NOMO-1 treated with DMSO at 0.1 percent for 48 hours (cell line): Measurements from ENCODE around the gene DENND6A.

ENCODE experiments used
- DNase-seq: peaks from one replicate; lab custom pipeline; 2025; ENCODE audit not compliant: unreplicated experiment; lab: John Stamatoyannopoulos, UW

Gene DENND6A

DNA sequence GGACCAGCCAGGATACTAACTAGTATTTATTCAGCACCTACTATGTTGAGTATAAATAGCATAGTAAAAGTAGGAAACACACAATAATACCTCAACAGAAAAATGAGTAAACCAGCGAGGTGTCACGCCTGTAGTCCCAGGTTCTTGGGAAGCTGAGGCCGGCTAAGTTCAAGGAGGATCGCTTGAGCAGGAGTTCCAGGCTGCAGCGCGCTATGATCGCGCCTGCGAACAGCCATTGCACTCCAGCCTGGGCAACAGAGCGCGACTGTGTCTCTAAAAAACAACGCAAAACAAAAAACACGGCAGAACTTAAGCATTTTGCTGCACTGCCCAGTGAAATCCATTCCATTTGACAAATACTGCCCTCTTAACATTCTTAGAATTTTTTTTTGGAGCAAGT lies 1.3 kb upstream of the DENND6A start:
- no peak for DNase-seq

- peak; percentile 82 for DNase-seq
These were observed 813 bp downstream of the DENND6A start for GRCh38 chr3:57692133-57692395.

- peak; percentile 34 for DNase-seq
These were observed 1.3 kb downstream of the DENND6A start for GRCh38 chr3:57691411-57692132.

DNA sequence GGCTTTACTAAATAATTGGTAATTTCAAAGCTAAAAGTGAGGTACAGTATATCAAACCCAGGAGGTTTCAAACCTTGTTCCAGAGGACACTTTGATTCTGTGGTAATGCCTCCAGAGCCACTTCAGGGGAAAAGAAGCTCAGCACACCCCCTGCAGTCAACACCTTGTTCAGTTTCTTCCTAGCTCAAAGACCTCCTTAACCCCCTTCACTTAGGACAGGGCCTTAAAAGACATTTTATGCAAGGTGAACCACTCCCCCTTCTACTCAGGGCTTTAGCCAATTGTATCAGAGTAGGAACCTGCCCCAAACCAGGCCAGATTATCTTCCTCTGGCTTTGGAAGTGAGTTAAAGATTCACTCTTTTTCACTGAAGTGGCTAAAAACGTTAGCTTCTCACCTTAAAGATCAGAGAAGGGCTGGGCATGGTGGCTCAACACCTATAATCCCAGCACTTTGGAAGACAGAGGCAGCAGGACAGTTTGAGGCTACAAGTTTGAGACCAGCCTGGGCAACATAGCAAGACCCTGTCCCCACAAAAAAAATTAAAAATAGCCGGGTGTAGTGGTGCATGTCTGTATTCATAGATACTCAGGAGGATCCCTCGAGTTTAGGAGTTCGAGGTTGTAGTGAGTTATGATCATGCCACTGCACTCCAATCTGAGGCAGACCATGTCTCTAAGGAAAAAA lies 3.4 kb downstream of the DENND6A start:
- DNase-seq, result no peak

- no peak for DNase-seq
These were observed 4.6 kb downstream of the DENND6A start for GRCh38 chr3:57688291-57688690.

DNA sequence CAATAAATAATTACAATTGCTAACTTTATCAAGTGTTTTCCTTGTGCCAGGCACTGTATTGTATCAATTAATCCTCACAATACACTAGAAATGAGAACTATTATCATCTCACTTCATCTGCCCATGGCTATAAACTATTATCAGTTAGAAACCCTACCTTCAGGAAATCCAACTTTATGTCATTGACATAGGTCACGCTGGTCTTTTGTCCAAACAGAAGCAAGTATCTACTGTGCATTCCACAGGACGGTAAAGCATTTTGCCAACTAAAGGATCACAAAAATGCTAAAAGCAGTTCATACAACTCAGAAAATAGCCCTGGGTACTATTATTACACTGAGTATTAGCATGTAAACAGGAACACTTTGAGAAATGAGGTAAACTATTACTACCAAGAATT lies 9.6 kb downstream of the DENND6A start:
- no peak for DNase-seq

DNA sequence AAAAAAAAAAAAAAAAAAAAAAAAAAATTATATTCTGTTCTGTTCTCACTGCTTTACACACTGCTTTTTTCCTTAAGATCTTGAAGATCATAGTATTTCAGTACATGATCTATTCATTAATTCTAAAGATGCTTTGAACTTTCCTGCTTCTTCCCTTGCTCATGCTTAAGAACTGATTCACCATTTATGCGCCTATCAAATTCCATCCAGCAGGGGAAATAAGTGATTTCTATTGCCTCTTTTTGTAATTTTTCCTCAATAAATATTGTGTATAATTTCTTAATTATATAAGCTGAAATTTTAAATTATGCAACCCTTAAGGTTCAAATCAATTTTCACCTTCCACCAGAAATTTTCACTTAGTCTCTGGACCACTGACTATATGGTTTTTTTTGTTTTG lies 10.6 kb downstream of the DENND6A start:
- DNase-seq, result no peak

GRCh38 chr3:57681691-57682090 lies 11.2 kb downstream of the DENND6A start:
- DNase-seq, result no peak

DNA sequence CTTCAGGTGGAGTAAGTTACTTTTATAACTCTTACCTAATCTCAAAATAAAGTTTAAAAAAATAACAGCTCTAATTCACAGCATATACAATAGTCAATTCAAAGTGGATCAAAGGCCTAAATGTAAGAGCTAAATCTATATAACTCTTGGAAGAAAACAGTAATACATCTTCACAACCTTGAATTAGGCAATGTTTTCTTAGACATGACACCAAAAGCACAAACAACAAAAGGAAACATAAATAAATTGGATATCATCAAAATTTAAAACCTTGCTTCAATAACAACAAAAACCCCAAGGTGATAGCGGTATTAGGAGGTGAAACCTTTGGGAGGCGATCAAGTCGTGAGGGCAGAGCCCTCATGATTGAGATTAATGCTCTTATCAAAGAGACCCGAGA lies 12.8 kb downstream of the DENND6A start:
- no peak for DNase-seq

DNA sequence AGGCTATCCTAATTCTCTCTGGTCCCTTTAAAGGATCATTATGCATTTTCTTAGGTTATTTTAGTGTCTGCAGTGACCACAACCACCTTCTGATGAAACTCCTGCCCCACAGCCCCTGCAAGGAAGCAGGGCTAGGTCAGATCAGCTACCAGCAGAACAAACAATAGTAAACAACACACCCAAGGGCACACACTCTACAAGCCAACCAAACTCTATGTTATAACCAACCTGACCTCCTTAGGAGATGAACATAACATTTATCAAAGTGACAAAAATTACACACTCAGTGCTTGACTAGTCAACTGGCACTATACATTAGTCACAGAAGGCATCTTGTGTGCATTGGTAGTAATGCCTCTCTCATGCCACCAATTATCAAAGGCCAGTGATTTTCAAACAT lies 17.3 kb downstream of the DENND6A start:
- DNase-seq, result peak; percentile 47

DNA sequence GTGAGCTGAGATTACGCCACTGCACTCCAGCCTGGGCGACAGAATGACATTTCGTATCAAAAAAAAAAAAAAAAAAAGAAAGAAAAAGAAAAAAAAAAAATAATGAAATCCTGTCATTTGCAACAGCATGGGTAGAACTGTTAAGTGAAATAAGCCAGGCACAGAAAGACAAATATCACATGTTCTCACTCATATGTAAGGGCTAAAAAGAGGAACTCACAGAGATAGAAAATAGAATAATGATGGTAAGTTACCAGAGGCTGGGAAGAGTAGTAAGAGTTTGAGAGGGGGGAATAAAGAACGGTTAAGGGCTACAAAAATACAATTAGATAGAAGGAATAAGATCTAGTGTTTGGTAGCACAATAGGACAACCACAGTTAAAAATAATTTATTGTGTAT lies 19.7 kb downstream of the DENND6A start:
- DNase-seq, result peak; percentile 62

- no peak for DNase-seq
These were observed 22.3 kb downstream of the DENND6A start for GRCh38 chr3:57670543-57670942.

DNA sequence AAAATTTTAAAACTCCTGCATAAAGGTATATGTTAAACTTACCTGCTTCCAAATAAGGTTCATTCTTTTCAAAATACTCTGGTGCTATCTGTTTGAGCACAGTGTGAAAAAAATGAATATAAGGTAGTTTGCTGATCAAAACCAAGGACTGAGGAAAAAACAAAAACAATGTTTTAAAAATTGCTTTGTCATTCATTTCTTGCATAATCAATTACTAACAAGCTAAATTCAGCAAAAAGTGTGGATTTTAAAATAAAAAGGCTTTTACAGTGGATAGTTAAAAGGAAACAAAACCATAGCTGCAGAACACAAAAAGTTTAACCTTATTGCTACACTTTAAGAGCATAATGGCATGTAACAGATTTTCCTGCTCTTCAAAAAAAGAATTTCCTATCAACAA lies 31.5 kb downstream of the DENND6A start:
- DNase-seq, result no peak

DNA sequence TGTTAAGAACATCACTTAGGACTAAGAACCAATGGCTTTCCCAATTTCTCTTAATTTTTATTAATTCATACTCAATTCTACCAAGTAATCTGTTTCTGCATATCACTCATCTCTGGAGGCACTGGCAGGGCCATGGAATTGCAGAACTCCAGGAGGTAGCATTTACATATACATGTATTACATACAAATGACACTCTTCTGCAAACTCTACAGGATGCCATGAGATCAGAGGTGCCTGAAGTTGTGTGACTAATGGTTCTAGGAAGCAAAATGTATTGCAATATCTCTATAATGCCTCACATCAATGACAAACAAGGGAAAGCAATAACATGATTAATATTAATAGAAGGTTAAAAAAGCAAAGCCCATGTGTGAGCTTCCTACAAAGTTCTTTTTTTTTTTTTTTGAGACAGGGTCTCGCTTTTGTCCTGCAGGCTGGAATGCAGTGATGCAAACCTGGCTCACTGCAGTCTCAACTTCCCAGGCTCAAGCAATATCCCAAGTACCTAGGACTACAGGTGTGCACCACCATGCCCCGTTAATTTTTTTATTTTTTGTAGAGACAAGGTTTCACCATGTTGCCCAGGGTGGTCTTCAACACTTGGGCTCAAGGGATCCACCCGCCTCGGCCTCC lies 33.0 kb downstream of the DENND6A start:
- no peak for DNase-seq

GRCh38 chr3:57659004-57659673 lies 33.7 kb downstream of the DENND6A start:
- no peak for DNase-seq

DNA sequence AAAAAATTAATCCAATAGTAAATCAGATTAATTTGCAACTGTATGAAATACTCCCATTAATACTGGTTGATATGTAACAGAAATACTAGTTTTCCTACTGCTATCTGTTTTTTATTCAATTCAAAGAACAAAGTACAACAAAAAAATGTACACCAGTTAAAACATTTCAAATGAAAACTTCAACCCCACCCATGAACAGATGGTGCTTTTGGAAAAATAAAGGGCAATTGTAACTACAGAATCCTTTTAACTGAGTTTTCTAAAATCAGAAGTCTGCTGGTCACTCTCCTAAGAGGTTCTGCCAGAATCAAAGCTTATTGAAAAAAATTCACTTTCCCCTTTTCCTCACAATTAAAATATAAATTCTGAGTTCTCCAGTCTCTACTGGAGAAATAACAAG lies 34.3 kb downstream of the DENND6A start:
- no peak for DNase-seq

DNA sequence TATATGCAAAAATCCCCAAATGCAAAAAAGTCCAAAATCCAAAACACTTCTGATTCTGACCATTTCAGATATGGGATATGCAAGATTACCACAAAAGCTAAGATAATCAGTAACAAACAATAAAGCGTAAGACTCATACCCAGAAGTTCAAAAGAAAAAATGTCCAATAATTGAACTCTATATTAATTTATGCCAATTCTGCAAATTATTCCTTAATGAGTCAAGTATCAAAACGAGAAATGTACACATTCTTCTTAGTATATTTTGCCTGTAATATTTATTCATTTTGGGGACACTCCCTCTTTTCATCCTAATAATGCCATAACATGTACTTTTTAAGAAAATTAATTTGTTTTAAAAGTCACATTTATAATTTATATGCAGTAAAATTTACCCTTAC lies 37.1 kb downstream of the DENND6A start:
- DNase-seq, result no peak

- DNase-seq, result no peak
These were observed 38.6 kb downstream of the DENND6A start for GRCh38 chr3:57654267-57654666.

- DNase-seq, result no peak
These were observed 40.7 kb downstream of the DENND6A start for GRCh38 chr3:57652203-57652602.

GRCh38 chr3:57647292-57647940 lies 45.5 kb downstream of the DENND6A start:
- no peak for DNase-seq

DNA sequence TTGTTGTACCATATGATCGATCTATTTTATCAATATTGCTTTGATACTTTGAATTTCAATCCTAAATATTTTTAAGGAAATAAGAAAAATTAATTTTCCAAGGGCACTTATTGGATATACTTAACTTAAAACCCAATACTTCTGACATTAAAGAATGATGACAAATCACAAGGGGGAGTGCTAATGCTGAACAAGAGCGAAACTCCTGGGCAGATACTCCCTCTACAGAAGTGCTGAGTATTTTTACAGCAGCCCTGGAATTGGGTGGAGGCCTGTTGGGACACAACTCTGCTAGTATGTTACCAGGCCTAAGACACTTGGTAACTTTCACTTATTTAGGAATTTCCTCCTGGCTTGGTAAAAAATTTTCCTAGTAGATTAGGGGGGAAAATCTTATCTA lies 46.2 kb downstream of the DENND6A start:
- DNase-seq, result no peak

DNA sequence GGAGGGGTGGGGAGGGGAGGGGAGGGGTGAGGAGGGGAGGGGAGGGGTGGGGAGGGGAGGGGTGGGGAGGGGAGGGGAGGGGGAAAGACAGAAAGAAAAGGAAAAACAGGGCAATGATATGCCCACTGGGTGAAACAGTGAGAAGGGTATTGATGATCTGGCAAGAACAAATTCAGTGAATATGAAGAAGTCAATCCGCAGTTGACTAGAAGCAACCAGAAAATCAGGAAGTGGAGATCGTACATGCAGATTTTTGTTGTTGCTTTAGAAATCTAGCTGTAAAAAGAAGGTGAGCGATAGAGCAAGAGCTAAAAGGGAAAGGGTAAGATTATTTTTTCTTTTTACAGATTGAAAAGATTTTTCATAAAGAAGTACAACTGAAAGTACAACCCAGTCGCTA lies 48.1 kb downstream of the DENND6A start:
- DNase-seq, result no peak
